GM19025 (cell line): ENCODE data around the gene OR13F1.
"Not testable (repeated sequence)": the region's sequence is repeated elsewhere in the genome, so short reads cannot be mapped to it uniquely, and the experiment has no call there.

Experiments
- ATAC-seq: cut with Tn5 transposase; IDR thresholded peaks from one replicate; pipeline ENCODE4 v1.9.1; 2021; ENCODE audit warnings: mild to moderate bottlenecking, low read depth, moderate library complexity; ENCODE audit not compliant: unreplicated experiment

Gene OR13F1, protein sequence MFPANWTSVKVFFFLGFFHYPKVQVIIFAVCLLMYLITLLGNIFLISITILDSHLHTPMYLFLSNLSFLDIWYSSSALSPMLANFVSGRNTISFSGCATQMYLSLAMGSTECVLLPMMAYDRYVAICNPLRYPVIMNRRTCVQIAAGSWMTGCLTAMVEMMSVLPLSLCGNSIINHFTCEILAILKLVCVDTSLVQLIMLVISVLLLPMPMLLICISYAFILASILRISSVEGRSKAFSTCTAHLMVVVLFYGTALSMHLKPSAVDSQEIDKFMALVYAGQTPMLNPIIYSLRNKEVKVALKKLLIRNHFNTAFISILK

DNA sequence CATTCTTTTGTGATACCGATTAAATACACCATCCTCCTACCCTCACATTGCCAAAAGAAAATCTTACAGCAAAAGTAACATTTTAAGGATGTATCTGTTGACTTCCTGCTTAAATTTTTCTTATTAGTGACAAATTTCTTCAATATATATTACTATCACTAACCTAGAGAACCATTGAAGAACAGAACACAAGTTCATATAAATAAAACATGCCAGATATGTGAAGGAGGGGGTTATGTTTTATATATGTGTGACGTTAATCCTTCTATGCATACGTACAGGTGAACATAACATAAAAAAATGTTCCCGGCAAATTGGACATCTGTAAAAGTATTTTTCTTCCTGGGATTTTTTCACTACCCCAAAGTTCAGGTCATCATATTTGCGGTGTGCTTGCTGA is at the start of gene OR13F1:
TSS of gene OR13F1 (plus strand) at position 301 of the 400 bp plus-strand sequence. CDS start at position 301, 0 bp downstream.
- ATAC-seq = no peak

DNA sequence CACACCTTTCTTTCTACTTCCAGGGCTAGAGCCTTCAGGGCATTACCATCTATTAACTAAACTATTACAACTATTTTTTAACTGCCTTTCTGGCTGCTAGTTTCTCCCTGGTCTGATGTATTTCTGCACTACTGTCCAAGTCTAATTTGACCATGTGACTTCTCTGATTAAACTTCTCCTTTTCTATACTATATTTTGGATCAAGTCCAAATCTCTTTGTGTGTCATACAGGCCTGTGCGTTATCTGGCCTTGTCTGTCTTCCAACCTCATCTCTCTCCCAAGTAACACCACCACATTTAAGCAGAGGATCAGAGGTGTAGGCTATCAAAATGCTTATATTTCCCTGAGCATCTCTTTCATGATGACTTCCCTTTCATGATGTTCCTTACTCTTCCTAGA is 47.2 kb upstream of the OR13F1 start:
- no peak for ATAC-seq

DNA sequence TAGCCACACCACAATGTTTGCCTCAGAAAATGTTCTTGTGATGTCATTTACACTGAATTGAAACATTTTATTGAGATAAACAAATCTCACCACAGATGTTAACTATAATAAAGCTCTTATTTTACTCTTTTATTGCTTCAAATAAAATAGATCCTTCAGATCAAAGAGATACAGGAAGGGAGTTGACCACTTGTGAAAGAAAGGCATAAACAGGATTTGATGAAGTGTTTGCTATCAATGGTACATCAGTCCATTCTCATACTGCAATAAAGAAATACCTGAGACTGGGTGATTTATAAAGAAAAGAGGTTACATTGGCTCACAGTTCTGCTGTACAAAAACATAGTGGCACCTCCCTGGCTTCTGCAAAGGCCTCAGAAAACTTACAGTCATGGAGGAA is 40.2 kb upstream of the OR13F1 start:
- no peak for ATAC-seq

DNA sequence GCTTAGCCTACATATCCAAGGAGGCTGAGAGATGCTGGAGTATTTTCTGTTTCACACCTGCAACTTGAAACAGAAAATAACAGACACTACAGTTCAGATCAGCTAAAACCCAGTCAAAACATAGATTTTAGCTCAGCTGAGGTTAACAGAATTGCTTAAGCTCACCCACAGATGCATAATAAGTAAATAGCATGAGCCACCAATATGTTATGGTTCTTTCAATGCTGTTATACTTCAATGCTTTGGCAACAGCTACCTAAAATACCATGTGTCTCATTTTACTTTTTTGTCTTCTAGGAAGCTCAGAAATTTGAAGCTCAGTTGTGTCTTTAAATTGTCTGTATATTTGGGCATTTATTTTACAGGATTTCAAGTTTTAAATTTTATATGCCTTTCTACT is 35.8 kb upstream of the OR13F1 start:
- ATAC-seq = no peak

DNA sequence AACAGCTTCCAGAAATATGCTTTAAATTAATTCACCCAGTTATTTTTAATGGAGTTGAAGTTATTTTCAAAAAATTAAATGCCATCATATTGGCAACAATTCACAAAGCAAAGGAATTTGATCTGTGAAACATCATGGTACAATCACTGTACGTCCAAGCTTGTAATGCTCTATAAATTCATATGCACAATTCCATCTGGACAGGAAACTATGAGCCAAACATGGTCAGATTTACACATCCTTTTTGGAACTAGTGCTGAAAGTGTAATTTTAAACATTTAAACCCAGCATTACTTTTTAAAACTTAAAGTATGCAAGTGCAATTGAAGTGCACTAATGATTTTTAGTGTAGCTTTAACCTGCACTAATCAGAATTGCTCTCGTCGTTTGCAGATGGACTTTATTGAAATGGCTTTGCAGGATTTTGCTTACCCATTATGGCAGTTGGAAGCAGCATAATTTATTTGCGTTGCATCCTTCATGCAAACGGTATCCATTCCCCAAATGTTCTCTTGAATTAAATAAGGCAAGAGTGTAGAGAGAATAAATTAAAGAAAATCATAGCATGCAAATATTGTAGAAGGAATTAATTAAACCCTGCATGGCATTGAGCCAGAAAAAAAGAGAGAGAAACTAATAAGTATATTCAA is 21.0 kb upstream of the OR13F1 start:
- no peak for ATAC-seq

DNA sequence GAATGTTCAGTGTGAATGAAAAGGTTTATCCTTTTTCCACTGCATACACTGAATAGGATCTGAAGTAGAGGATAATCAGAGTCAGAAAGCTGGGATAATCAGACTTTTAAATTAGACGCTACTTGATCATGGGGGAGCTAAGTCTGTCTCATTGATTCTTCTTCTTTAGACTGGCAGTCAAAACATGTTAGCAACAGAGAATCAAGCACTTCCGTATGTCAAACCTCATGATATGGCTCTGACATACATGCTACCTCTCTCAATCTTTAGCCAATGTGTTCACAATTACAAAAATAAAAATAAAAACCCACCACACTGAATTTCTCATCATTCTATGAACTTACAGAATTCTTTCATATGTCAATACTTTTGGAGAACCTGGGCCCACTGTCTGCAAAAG is 19.0 kb upstream of the OR13F1 start:
- no peak for ATAC-seq

DNA sequence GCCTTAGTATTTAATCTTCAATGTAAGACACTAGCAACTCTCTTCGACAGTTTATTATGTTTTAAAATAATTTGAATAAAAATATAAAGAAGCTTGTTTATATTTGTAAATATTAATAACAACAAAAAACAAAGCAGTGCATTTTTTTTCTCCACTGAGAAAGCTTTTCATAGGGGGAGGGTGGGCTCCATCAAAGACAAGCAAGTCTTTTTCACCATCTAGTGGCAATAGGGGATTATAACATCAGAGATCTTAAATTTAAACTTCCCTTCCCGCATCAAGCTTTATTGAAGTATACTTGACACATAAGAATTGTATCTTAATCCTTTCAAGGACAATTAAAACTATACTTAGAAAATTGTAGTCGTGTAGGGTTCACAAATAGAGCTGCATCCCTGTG is 9.3 kb upstream of the OR13F1 start:
- no peak for ATAC-seq

DNA sequence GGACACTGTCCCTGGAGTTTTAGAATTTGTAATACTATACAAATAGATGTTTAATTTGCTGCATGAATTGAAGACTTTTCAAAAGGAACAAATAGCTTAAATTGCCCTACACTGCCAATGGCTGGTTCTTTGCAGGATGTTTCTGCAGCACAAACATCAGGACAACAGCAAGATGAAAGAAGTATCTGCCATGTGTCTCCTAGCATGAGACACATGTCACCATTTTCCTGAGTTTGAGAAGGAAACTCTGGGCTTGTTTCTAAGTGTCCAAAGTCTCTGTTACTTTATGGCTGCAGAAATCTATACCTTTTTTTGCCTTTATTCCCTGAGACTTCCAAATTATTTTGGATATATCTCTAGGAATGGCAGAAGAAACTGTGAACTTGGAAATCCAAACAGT is 623 bp upstream of the OR13F1 start:
- no peak for ATAC-seq

DNA sequence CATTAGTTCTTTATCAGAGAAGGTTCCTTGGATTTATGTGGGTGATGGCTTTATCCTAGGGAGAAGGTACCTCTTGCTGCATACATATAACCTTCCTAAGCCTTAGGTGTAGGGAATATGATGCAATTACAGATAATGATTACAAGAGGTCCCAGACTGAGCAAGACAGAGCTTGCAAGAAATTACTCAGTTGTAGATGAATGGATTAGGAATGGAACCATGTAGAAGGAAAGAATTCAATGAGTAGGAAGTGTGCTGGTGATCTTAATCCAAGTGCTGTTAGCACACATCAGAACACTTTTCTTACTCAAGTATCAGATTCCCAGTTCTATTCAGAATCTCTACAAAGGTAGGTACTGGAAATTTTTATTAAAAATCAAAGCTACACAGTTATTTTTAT is 2.5 kb downstream of the OR13F1 start:
- no peak for ATAC-seq

DNA sequence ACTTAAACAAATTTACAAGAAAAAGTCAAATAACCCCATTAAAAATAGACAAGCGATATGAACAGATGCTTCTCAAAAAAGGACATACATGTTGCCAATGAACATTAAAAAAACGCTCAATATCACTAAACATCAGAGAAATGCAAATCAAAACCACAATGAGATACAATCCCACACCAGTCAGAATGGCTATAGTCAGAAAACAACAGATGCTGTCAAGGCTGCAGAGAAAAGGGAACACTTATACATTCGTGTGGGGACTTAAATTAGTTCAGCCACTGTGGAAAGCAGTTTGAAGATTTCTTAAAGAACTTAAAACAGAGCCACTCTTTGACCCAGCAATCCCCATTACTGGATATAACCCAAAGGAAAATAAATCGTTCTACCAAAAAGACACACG is 10.8 kb downstream of the OR13F1 start:
- ATAC-seq = no peak

DNA sequence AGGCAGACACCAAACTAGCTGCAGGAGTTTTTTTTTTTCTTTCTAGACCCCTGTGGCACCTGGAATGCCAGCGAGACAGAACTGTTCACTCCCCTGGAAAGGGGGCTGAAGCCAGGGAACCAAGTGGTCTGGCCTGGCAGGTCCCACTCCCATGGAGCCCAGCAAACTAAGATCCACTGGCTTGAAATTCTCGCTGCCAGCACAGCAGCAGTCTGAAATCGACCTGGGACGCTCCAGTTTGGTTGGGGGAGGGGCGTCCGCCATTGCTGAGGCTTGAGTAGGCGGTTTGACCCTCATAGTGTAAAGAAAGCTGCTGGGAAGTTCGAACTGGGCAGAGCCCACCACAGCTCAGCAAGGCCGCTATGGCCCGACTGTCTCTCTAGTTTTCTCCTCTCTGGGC is 16.2 kb downstream of the OR13F1 start:
- ATAC-seq = not testable (repeated sequence)

DNA sequence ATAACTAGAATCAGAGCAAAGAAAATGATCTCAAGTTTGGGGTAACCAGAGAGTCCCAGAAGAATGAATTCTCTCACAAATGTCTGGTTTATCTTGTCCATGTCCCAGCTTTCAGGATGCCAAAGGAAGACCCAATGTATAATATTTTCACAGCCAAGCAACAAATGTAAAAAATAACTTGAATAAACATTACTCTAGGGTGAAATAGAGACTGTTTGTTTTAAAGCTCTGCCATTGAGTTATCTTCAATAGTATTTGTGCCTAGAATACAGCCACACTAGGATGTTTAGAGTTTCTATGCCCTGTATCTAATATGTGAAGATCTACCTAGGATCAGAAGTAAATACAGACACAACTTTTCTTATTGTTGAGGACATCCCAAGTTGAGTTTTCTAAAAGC is 23.0 kb downstream of the OR13F1 start, which contains the start of gene OR13C4:
TSS of gene OR13C4 (minus strand) at position 101 of the 400 bp plus-strand sequence. CDS start at position 101, 0 bp downstream.
- no peak for ATAC-seq

DNA sequence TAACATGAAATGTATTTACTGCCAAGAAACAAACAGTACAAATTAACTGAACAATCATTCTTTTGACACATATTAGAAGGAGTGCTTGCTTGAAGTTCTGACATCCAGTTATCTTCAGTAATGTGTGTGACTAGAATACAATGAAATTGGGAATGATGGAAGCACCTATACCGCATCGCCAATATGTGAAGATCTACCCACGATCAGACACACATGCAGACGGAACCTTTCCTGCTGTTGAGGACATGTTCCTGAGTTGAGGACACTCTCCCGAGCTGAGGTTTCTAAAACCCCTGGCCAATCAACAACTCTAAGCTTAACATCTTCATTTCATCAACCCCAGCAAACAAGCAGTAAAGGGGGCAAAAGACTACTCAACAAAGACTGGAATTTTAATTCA is 32.7 kb downstream of the OR13F1 start, which contains the start of gene OR13C3:
TSS of gene OR13C3 (minus strand) at position 101 of the 400 bp plus-strand sequence. CDS start 133 bp downstream, outside the sequence.
- no peak for ATAC-seq

DNA sequence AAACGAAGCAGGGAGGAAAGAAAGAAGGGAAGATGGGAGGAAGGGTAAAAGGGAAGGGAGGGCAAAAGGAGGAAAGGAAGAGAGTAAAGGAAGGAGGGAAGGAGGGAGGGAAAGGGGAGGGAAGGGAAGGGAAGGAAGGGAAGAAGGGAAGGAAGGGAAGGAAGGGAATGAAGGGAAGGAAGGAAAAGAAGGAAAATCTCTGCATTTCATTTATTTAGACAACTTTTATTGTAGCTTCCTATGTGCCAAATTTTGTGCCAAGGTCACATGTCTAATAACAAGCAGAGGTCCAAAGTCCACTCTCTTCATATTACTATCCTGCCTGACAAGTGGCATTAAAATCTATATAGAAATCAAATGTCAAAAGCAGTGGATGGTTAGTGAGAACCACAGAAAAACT is 35.2 kb downstream of the OR13F1 start:
- no peak for ATAC-seq

DNA sequence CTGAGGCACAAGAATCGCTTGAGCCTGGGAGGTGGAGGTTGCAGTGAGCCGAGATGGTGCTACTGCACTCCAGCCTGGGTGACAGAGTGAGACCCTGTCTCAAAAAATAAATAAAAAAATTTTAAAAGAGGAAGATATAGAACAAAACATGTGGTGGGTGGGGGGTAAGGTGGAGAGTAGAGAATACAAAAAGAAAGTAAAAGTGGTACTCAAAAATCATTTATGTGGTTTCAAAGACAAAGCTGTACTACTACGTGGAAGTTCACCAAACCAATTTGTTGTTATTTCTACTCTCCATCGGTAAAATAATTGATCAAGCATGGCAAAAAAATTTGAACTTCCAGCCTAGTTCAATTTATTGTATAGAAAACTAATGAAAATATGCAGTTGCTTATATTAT is 40.6 kb downstream of the OR13F1 start:
- ATAC-seq = no peak

DNA sequence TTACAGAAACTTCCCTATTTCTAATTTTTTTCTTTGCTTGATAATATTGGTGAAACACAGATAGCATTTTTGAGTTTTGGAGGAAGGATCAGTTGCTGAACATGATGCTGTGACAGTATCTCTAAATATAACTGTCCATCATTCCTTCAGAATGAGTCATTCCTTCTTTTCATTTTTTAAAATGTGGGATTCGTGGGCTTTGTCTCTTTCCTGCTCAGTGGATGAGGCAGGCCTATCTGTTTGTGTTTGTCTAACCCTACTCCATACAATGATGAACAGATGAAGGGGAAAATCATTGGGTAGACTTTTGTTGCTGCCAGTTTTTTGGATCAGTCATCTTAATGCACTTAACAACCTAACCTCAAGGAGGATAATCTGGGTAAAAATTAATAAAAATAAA is 49.2 kb downstream of the OR13F1 start:
- ATAC-seq = no peak
